ENCODE measurements around the gene PHF11.

PHF11 gene

DNA sequence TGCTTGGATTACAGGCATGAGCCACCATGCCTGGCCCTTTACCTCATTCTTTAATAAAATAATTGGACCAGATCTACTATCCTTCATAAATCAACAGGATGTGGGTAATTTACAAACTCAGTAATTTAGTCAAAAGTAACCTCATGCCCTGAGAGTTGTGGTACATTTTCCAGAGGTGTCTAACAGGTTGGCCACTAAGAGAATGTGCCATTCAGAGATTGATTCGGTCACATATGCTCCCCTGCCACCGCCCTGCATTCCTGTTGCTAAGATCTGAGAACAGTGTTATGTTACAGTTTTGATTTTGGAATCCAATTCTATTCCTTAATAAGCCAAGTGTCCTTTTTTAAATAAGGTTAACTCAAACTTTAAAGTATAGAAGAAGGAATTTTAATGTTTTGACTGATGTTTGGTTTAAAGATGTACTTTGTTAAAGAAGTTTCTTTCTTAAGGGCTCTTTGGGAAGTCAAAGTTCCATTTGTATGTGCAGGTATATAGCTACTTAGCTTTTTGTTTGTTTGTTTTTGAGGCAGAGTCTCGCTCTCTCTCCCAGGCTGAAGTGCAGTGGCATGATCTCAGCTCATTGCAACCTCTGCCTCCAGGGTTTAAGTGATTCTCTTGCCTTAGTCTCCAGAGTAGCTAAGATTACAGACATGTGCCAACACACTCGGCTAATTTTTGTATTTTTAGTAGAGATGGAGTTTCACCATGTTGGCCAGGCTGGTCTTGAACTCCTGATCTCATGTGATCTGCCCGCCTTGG, 29.2 kb downstream of the PHF11 start:
- peaks cover 9 to 41% of the 10 kb centered on the region in 2 donors for H3K36me3 ChIP-seq (ENCODE audit: control insufficient read depth in 2 of 2, insufficient read depth in 2 of 2, low read length in 2 of 2)

GRCh38 chr13:49527123-49527522, 31.4 kb downstream of the PHF11 start:
- peaks cover 2 to 29% of the 10 kb centered on the region in 2 donors for H3K36me3 ChIP-seq (ENCODE audit: control insufficient read depth in 2 of 2, insufficient read depth in 2 of 2, low read length in 2 of 2)
- no peak overlapping the region for H3K9ac ChIP-seq (ENCODE audit: low read depth in 1 of 2, low read length in 2 of 2)
- no peaks in the 10 kb centered on the region for H3K9me3 ChIP-seq (ENCODE audit: control insufficient read depth in 2 of 2, low read length in 2 of 2)
- no peak overlapping the region for H3K27ac ChIP-seq (ENCODE audit: low read depth in 2 of 2, low read length in 2 of 2)
- no peaks in the 10 kb centered on the region for H3K4me1 ChIP-seq (ENCODE audit: control insufficient read depth in 2 of 2, insufficient read depth in 2 of 2, low read length in 2 of 2)
- H3K4me3 ChIP-seq (ENCODE audit: low read length in 2 of 2), result no peak overlapping the region
- no peaks in the 10 kb centered on the region for H3K27me3 ChIP-seq (ENCODE audit: control insufficient read depth in 2 of 2, insufficient read depth in 2 of 2, low read length in 2 of 2)

More for the DNA sequence above, 29.2 kb downstream of the PHF11 start:
- H3K27me3 ChIP-seq (ENCODE audit: control insufficient read depth in 2 of 2, insufficient read depth in 2 of 2, low read length in 2 of 2), result no peaks in the 10 kb centered on the region
- no peaks in the 10 kb centered on the region for H3K4me1 ChIP-seq (ENCODE audit: control insufficient read depth in 2 of 2, insufficient read depth in 2 of 2, low read length in 2 of 2)
- no peak overlapping the region for H3K9ac ChIP-seq (ENCODE audit: low read depth in 1 of 2, low read length in 2 of 2)
- no peak overlapping the region for H3K27ac ChIP-seq (ENCODE audit: low read depth in 2 of 2, low read length in 2 of 2)
- no peaks in the 10 kb centered on the region for H3K9me3 ChIP-seq (ENCODE audit: control insufficient read depth in 2 of 2, low read length in 2 of 2)
- H3K4me3 ChIP-seq (ENCODE audit: low read length in 2 of 2), result no peak overlapping the region

- Histone ChIP-seq H3K27me3 (ENCODE audit: control insufficient read depth in 2 of 2, insufficient read depth in 2 of 2, low read length in 2 of 2) (no peaks in the 10 kb centered on the region), H3K4me1 (ENCODE audit: control insufficient read depth in 2 of 2, insufficient read depth in 2 of 2, low read length in 2 of 2) (no peaks in the 10 kb centered on the region), H3K9ac (ENCODE audit: low read depth in 1 of 2, low read length in 2 of 2) (no peak overlapping the region), H3K9me3 (ENCODE audit: control insufficient read depth in 2 of 2, low read length in 2 of 2) (no peaks in the 10 kb centered on the region), H3K4me3 (ENCODE audit: low read length in 2 of 2) (no peak overlapping the region), H3K36me3 (ENCODE audit: control insufficient read depth in 2 of 2, insufficient read depth in 2 of 2, low read length in 2 of 2) (peaks cover 0 to 26% of the 10 kb centered on the region in 2 donors), H3K27ac (ENCODE audit: low read depth in 2 of 2, low read length in 2 of 2) (no peak overlapping the region)
Measured at GRCh38 chr13:49528161-49528560, 32.4 kb downstream of the PHF11 start.

- no peaks in the 10 kb centered on the region for H3K27me3 ChIP-seq (ENCODE audit: control insufficient read depth in 2 of 2, insufficient read depth in 2 of 2, low read length in 2 of 2)
- H3K4me1 ChIP-seq (ENCODE audit: control insufficient read depth in 2 of 2, insufficient read depth in 2 of 2, low read length in 2 of 2), result no peaks in the 10 kb centered on the region
- peaks cover 0 to 21% of the 10 kb centered on the region in 2 donors for H3K36me3 ChIP-seq (ENCODE audit: control insufficient read depth in 2 of 2, insufficient read depth in 2 of 2, low read length in 2 of 2)
- H3K9me3 ChIP-seq (ENCODE audit: control insufficient read depth in 2 of 2, low read length in 2 of 2), result no peaks in the 10 kb centered on the region
- no peak overlapping the region for H3K9ac ChIP-seq (ENCODE audit: low read depth in 1 of 2, low read length in 2 of 2)
- H3K27ac ChIP-seq (ENCODE audit: low read depth in 2 of 2, low read length in 2 of 2), result no peak overlapping the region
- no peak overlapping the region for H3K4me3 ChIP-seq (ENCODE audit: low read length in 2 of 2)
Measured at GRCh38 chr13:49530457-49530856, 34.7 kb downstream of the PHF11 start.

- Histone ChIP-seq H3K9ac (ENCODE audit: low read depth in 1 of 2, low read length in 2 of 2) (no peak overlapping the region), H3K36me3 (ENCODE audit: control insufficient read depth in 2 of 2, insufficient read depth in 2 of 2, low read length in 2 of 2) (peaks cover 0 to 9% of the 10 kb centered on the region in 2 donors), H3K9me3 (ENCODE audit: control insufficient read depth in 2 of 2, low read length in 2 of 2) (no peaks in the 10 kb centered on the region), H3K4me3 (ENCODE audit: low read length in 2 of 2) (no peak overlapping the region), H3K27me3 (ENCODE audit: control insufficient read depth in 2 of 2, insufficient read depth in 2 of 2, low read length in 2 of 2) (no peaks in the 10 kb centered on the region), H3K27ac (ENCODE audit: low read depth in 2 of 2, low read length in 2 of 2) (no peak overlapping the region), H3K4me1 (ENCODE audit: control insufficient read depth in 2 of 2, insufficient read depth in 2 of 2, low read length in 2 of 2) (no peaks in the 10 kb centered on the region)
Measured at GRCh38 chr13:49532593-49532992, 36.8 kb downstream of the PHF11 start.

- Histone ChIP-seq H3K27me3 (ENCODE audit: control insufficient read depth in 2 of 2, insufficient read depth in 2 of 2, low read length in 2 of 2) (no peaks in the 10 kb centered on the region), H3K9ac (ENCODE audit: low read depth in 1 of 2, low read length in 2 of 2) (no peak overlapping the region), H3K4me1 (ENCODE audit: control insufficient read depth in 2 of 2, insufficient read depth in 2 of 2, low read length in 2 of 2) (no peaks in the 10 kb centered on the region), H3K4me3 (ENCODE audit: low read length in 2 of 2) (no peak overlapping the region), H3K36me3 (ENCODE audit: control insufficient read depth in 2 of 2, insufficient read depth in 2 of 2, low read length in 2 of 2) (peaks cover 0 to 7% of the 10 kb centered on the region in 2 donors), H3K9me3 (ENCODE audit: control insufficient read depth in 2 of 2, low read length in 2 of 2) (no peaks in the 10 kb centered on the region), H3K27ac (ENCODE audit: low read depth in 2 of 2, low read length in 2 of 2) (no peak overlapping the region)
Measured at GRCh38 chr13:49533011-49533410, 37.3 kb downstream of the PHF11 start.

- H3K36me3 ChIP-seq (ENCODE audit: control insufficient read depth in 2 of 2, insufficient read depth in 2 of 2, low read length in 2 of 2), result peaks cover 0 to under 1% of the 10 kb centered on the region in 2 donors
- H3K27ac ChIP-seq (ENCODE audit: low read depth in 2 of 2, low read length in 2 of 2), result no peak overlapping the region
- no peak overlapping the region for H3K9ac ChIP-seq (ENCODE audit: low read depth in 1 of 2, low read length in 2 of 2)
Measured at GRCh38 chr13:49533591-49534269, 38.0 kb downstream of the PHF11 start.

DNA sequence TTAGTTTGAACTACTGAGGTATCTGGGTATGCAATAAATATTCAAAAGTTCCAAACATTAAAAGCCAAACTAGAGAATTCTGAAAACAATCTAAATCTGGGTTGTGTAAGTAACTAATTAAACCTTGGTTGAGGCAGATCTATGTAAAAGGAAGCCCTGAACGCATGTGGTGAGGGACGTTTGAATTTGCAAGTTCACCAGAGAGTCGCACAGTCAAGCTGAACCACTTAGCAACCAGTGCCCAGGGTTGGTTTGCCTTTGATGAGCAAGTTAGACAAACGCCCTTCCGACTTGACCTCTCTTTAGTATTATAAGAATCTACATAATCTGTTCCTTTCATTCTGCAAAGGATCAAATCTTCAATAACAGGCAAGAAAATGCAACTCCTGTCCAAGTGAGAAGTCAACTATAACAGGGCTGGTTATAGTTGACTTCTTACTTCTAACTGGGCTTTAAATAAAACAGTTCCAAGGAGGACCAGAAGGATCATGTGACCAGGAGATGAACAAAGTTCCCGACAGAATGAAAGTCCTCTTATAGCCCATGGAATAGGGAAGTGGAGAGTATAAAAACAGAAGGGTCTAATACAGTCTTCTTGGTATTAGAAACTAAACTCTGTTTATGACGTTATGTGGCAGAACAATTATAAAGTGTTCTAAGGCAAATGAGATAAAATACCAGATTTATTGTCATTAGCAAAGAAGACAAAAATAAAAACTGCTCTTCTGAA, 40.6 kb downstream of the PHF11 start:
- no peaks in the 10 kb centered on the region for H3K4me1 ChIP-seq (ENCODE audit: control insufficient read depth in 2 of 2, insufficient read depth in 2 of 2, low read length in 2 of 2)
- H3K27ac ChIP-seq (ENCODE audit: low read depth in 2 of 2, low read length in 2 of 2), result no peak overlapping the region
- no peaks in the 10 kb centered on the region for H3K9me3 ChIP-seq (ENCODE audit: control insufficient read depth in 2 of 2, low read length in 2 of 2)
- H3K9ac ChIP-seq (ENCODE audit: low read depth in 1 of 2, low read length in 2 of 2), result no peak overlapping the region
- peaks cover 6 to 8% of the 10 kb centered on the region in 2 donors for H3K36me3 ChIP-seq (ENCODE audit: control insufficient read depth in 2 of 2, insufficient read depth in 2 of 2, low read length in 2 of 2)
- no peak overlapping the region for H3K4me3 ChIP-seq (ENCODE audit: low read length in 2 of 2)
- H3K27me3 ChIP-seq (ENCODE audit: control insufficient read depth in 2 of 2, insufficient read depth in 2 of 2, low read length in 2 of 2), result no peaks in the 10 kb centered on the region

More at GRCh38 chr13:49533591-49534269, 38.0 kb downstream of the PHF11 start:
- no peaks in the 10 kb centered on the region for H3K9me3 ChIP-seq (ENCODE audit: control insufficient read depth in 2 of 2, low read length in 2 of 2)
- no peak overlapping the region for H3K4me3 ChIP-seq (ENCODE audit: low read length in 2 of 2)
- no peaks in the 10 kb centered on the region for H3K4me1 ChIP-seq (ENCODE audit: control insufficient read depth in 2 of 2, insufficient read depth in 2 of 2, low read length in 2 of 2)
- no peaks in the 10 kb centered on the region for H3K27me3 ChIP-seq (ENCODE audit: control insufficient read depth in 2 of 2, insufficient read depth in 2 of 2, low read length in 2 of 2)

GRCh38 chr13:49538404-49538803, 42.7 kb downstream of the PHF11 start:
- H3K9ac ChIP-seq (ENCODE audit: low read depth in 1 of 2, low read length in 2 of 2), result no peak overlapping the region
- no peaks in the 10 kb centered on the region for H3K4me1 ChIP-seq (ENCODE audit: control insufficient read depth in 2 of 2, insufficient read depth in 2 of 2, low read length in 2 of 2)
- no peaks in the 10 kb centered on the region for H3K27me3 ChIP-seq (ENCODE audit: control insufficient read depth in 2 of 2, insufficient read depth in 2 of 2, low read length in 2 of 2)
- no peak overlapping the region for H3K4me3 ChIP-seq (ENCODE audit: low read length in 2 of 2)
- H3K9me3 ChIP-seq (ENCODE audit: control insufficient read depth in 2 of 2, low read length in 2 of 2), result no peaks in the 10 kb centered on the region
- peaks cover 8 to 12% of the 10 kb centered on the region in 2 donors for H3K36me3 ChIP-seq (ENCODE audit: control insufficient read depth in 2 of 2, insufficient read depth in 2 of 2, low read length in 2 of 2)
- no peak overlapping the region for H3K27ac ChIP-seq (ENCODE audit: low read depth in 2 of 2, low read length in 2 of 2)

- Histone ChIP-seq H3K27ac (ENCODE audit: low read depth in 2 of 2, low read length in 2 of 2) (no peak overlapping the region), H3K9me3 (ENCODE audit: control insufficient read depth in 2 of 2, low read length in 2 of 2) (no peaks in the 10 kb centered on the region), H3K36me3 (ENCODE audit: control insufficient read depth in 2 of 2, insufficient read depth in 2 of 2, low read length in 2 of 2) (peaks cover 8 to 13% of the 10 kb centered on the region in 2 donors), H3K4me1 (ENCODE audit: control insufficient read depth in 2 of 2, insufficient read depth in 2 of 2, low read length in 2 of 2) (no peaks in the 10 kb centered on the region), H3K9ac (ENCODE audit: low read depth in 1 of 2, low read length in 2 of 2) (no peak overlapping the region), H3K27me3 (ENCODE audit: control insufficient read depth in 2 of 2, insufficient read depth in 2 of 2, low read length in 2 of 2) (no peaks in the 10 kb centered on the region), H3K4me3 (ENCODE audit: low read length in 2 of 2) (no peak overlapping the region)
Measured at GRCh38 chr13:49539313-49539712, 43.6 kb downstream of the PHF11 start.

All from mucosa of rectum (tissue), 2 donors.